GM19468 (cell line): Measurements from ENCODE around the gene LINGO3.

Experiments
- ATAC-seq: cut with Tn5 transposase; IDR thresholded peaks from one replicate; pipeline ENCODE4 v1.9.1; 2021; ENCODE audit warnings: mild to moderate bottlenecking, moderate library complexity, moderate number of reproducible peaks; ENCODE audit not compliant: unreplicated experiment; ENCODE audit errors: extremely low read depth

The LINGO3 gene

GRCh38 chr19:2270157-2270422, 37.9 kb downstream of the LINGO3 start:
- ATAC-seq, result no peak

GRCh38 chr19:2269244-2270156, 38.5 kb downstream of the LINGO3 start:
- ATAC-seq, result peak; percentile 40

DNA sequence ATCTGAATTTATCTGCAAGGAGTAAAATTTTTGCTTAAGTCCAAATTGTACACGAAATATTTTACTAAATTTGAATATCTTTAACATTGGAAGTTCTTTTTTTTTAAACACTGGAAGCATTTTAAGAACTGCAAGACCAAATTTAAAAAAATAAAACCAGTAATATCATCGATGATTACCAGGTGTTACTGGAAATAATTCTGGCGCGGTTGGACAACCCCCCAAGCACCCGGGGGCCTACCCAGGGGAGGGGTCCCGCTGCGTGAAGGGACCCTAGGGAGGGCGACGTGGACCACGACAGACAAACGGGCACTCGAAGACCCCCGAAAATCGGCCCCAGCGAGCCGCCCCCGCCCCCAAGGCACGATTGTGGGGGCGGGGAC, 39.1 kb downstream of the LINGO3 start:
- ATAC-seq, result no peak

GRCh38 chr19:2268480-2268830, 39.5 kb downstream of the LINGO3 start:
- ATAC-seq, result no peak

GRCh38 chr19:2266183-2266993, 41.6 kb downstream of the LINGO3 start:
- ATAC-seq, result no peak

- ATAC-seq, result no peak
Measured at GRCh38 chr19:2261438-2262172, 46.3 kb downstream of the LINGO3 start.

DNA sequence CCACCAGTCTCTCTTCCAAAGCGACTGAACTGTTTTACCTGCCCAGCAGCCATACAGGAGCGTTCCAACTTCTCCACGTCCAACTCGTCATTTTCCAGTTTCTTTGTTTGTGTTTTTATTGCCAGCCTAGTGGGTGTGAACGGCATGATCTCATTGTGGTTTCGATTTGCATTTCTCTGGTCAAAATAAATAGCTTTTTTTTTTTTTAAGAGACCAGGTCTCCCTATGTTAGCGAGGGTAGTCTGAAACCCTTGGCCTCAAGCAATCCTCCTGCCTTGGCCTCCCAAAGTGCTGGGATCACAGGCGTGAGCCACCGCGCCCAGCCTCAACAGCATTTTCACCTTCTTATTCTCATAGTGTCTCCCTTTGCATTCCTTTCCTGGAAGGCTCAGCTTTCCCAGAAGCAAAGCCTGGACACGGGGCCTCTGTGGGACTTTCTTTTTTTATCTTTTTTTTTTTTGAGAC, 47.6 kb downstream of the LINGO3 start:
- ATAC-seq, result no peak

GRCh38 chr19:2259336-2259735, 48.6 kb downstream of the LINGO3 start:
- ATAC-seq, result no peak
